Suprapubic skin (tissue), 4 donors: Measurements from ENCODE around the gene TMCO2.

Source experiments
- POLR2A ChIP-seq, 2 donors: fragments of 450-650 bp; IDR thresholded peaks; one replicate each; pipeline ENCODE4 v1.6.1; 2017; ENCODE audit warnings: antibody characterized with exemption in 2 of 2, mild to moderate bottlenecking in 2 of 2, moderate library complexity in 2 of 2
- POLR2AphosphoS5 ChIP-seq, 3 donors: sonication (generic); formaldehyde crosslinking; IDR thresholded peaks; one replicate each; pipeline ENCODE4 v1.6.1; 2017; ENCODE audit warnings: antibody characterized with exemption in 3 of 3
- TF ChIP-seq, protein P1 (sequence below), 2 donors: fragments of 200-600 bp in 1 of 2; fragments of 450-650 bp in 1 of 2; sonication (generic) in 1 of 2; IDR thresholded peaks; one replicate each; pipeline ENCODE4 v1.5.1; 2016 to 2019; ENCODE audit warnings: antibody characterized with exemption in 2 of 2, mild to moderate bottlenecking in 1 of 2, moderate library complexity in 1 of 2

DNA sequence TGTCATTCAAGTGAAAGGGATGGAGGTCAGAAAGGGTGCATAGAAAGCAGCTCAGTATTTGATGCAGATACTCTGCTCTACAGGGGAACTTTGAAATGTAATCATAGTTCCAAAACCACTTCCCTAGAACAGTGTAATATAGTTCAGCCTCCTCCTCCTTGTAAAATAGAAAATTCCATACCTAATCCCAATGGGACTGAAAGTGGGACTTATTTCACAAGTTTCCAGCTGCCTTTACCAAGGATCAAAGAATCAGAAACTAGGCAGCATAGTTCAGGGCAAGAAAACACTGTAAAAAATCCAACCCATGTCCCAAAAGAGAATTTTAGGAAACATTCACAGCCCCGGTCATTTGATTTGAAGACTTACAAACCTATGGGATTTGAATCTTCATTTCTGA is 8.1 kb upstream of the TMCO2 start:
- TF ChIP-seq POLR2AphosphoS5 (IDR thresholded peaks at IDR 0.05): no peak
- TF ChIP-seq, protein P1, sequence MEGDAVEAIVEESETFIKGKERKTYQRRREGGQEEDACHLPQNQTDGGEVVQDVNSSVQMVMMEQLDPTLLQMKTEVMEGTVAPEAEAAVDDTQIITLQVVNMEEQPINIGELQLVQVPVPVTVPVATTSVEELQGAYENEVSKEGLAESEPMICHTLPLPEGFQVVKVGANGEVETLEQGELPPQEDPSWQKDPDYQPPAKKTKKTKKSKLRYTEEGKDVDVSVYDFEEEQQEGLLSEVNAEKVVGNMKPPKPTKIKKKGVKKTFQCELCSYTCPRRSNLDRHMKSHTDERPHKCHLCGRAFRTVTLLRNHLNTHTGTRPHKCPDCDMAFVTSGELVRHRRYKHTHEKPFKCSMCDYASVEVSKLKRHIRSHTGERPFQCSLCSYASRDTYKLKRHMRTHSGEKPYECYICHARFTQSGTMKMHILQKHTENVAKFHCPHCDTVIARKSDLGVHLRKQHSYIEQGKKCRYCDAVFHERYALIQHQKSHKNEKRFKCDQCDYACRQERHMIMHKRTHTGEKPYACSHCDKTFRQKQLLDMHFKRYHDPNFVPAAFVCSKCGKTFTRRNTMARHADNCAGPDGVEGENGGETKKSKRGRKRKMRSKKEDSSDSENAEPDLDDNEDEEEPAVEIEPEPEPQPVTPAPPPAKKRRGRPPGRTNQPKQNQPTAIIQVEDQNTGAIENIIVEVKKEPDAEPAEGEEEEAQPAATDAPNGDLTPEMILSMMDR (IDR thresholded peaks at IDR 0.05): no peak
- no peak for TF ChIP-seq POLR2A (IDR thresholded peaks at IDR 0.05)
